GM23338 (cell line): Measurements from ENCODE around the gene PIGK. TPM values are rescaled to one million over a fixed set of nuclear protein-coding genes. Genes with fewer than 3 reads are reported as not detected.

ENCODE experiments used
- ATAC-seq: fragments of 200-7000 bp; cut with Tn5 transposase; 3 replicates; pipeline ENCODE4 v1.9.1; 2020
- DNase-seq: peaks from one replicate; pipeline ENCODE4 v3.0.0-alpha.2; 2015; ENCODE audit warnings: low spot score
- H2AFZ ChIP-seq: fragments of 200-600 bp; sonication (generic); 2 replicates; pipeline ENCODE4 v1.8.0; 2016; ENCODE audit warnings: antibody characterized with exemption, mild to moderate bottlenecking, moderate library complexity
- H3F3A ChIP-seq: fragments of 200-600 bp; sonication (generic); replicated peaks from 2 replicates; pipeline ENCODE4 v1.8.0; 2017; ENCODE audit warnings: antibody characterized with exemption, mixed run types, low read depth
- H3K27ac ChIP-seq: fragments of 200-600 bp; sonication (generic); 2 replicates; pipeline ENCODE4 v1.6.1; 2016; ENCODE audit warnings: low read depth
- H3K27me3 ChIP-seq: fragments of 200-600 bp; sonication (generic); 2 replicates; pipeline ENCODE4 v1.8.0; 2016; ENCODE audit warnings: mild to moderate bottlenecking, mixed run types, moderate library complexity; ENCODE audit not compliant: insufficient read depth
- H3K36me3 ChIP-seq: fragments of 200-600 bp; sonication (generic); 2 replicates; pipeline ENCODE4 v1.8.0; 2016; ENCODE audit warnings: mild to moderate bottlenecking; ENCODE audit not compliant: insufficient read depth
- H3K4me1 ChIP-seq: fragments of 200-600 bp; sonication (generic); 2 replicates; pipeline ENCODE4 v1.8.0; 2016; ENCODE audit warnings: mild to moderate bottlenecking, moderate library complexity; ENCODE audit not compliant: insufficient read depth
- H3K4me2 ChIP-seq: fragments of 200-600 bp; sonication (generic); 2 replicates; pipeline ENCODE4 v1.7.1; 2017; ENCODE audit warnings: mixed run types
- H3K4me3 ChIP-seq: fragments of 200-600 bp; sonication (generic); 2 replicates; pipeline ENCODE4 v1.6.1; 2016; ENCODE audit warnings: mixed run types
- H3K79me2 ChIP-seq: fragments of 200-600 bp; sonication (generic); replicated peaks from 2 replicates; pipeline ENCODE4 v1.8.0; 2017; ENCODE audit warnings: mild to moderate bottlenecking; ENCODE audit not compliant: insufficient read depth
- H3K9me2 ChIP-seq: fragments of 200-600 bp; sonication (generic); 2 replicates; pipeline ENCODE4 v1.8.0; 2017; ENCODE audit not compliant: insufficient read depth
- H4K20me1 ChIP-seq: fragments of 200-600 bp; sonication (generic); replicated peaks from 2 replicates; pipeline ENCODE4 v1.8.0; 2017; ENCODE audit warnings: mild to moderate bottlenecking; ENCODE audit not compliant: insufficient read depth
- H3K27ac Mint-ChIP-seq: 2 replicates; pipeline ENCODE4 v1.8.0; 2020; ENCODE audit warnings: inconsistent platforms, mild to moderate bottlenecking, moderate library complexity, mixed read lengths
- H3K27me3 Mint-ChIP-seq: 3 replicates; pipeline ENCODE4 v1.8.0; 2022; ENCODE audit warnings: low read depth, mild to moderate bottlenecking, moderate library complexity, mixed read lengths, inconsistent platforms; ENCODE audit not compliant: insufficient read depth, poor library complexity
- H3K36me3 Mint-ChIP-seq: 3 replicates; pipeline ENCODE4 v1.8.0; 2021; ENCODE audit warnings: low read depth, mild to moderate bottlenecking, inconsistent platforms, moderate library complexity, mixed read lengths
- H3K4me1 Mint-ChIP-seq: 3 replicates; pipeline ENCODE4 v1.8.0; 2020; ENCODE audit warnings: mild to moderate bottlenecking, inconsistent platforms, mixed read lengths
- H3K4me3 Mint-ChIP-seq: 3 replicates; pipeline ENCODE4 v1.8.0; 2021; ENCODE audit warnings: moderate library complexity, mild to moderate bottlenecking, inconsistent platforms, mixed read lengths
- H3K9me3 Mint-ChIP-seq: 3 replicates; pipeline ENCODE4 v1.8.0; 2020; ENCODE audit warnings: moderate library complexity, mild to moderate bottlenecking, inconsistent platforms, mixed read lengths
- EZH2phosphoT487 ChIP-seq: fragments of 200-600 bp; sonication (generic); IDR thresholded peaks from one replicate; pipeline ENCODE4 v1.8.1; 2018; ENCODE audit warnings: antibody characterized with exemption; ENCODE audit not compliant: unreplicated experiment
- JUNB ChIP-seq: IDR thresholded peaks from one replicate; pipeline ENCODE4 v1.6.1; 2016; ENCODE audit warnings: antibody characterized with exemption; ENCODE audit not compliant: unreplicated experiment
- POLR2AphosphoS5 ChIP-seq: IDR thresholded peaks from 2 replicates; pipeline ENCODE4 v1.6.1; 2016; ENCODE audit warnings: antibody characterized with exemption, low read depth
- polyA plus RNA-seq: library from polyadenylated mRNA; unstranded; fragments of >200 nt; fragmentation: Nextera tagmentation; extraction: Ambion mirVana; gene quantifications from 2 replicates; pipeline ENCODE4 v1.2.1, GENCODE V29; 2016
- total RNA-seq: library from RNA; depleted of rRNA; stranded (reverse); fragments of >200 nt; shearing (Covaris generic); gene quantifications from 2 replicates; pipeline ENCODE4 v1.2.3, GENCODE V29; 2014
- TF ChIP-seq, protein P1 (sequence below), 2 experiments: fragments of 200-600 bp in 1 of 2; sonication (generic) in 1 of 2; conservative IDR thresholded peaks; 2 replicates each; pipeline versions ENCODE4 v1.5.1 to v1.6.1; 2016 to 2017; ENCODE audit warnings: antibody characterized with exemption in 2 of 2, low read depth in 2 of 2, mild to moderate bottlenecking in 2 of 2, moderate library complexity in 1 of 2
- TF ChIP-seq, protein P2 (sequence below): IDR thresholded peaks from 2 replicates; pipeline ENCODE4 v1.6.1; 2016; ENCODE audit warnings: antibody characterized with exemption
- TF ChIP-seq, protein P3 (sequence below): IDR thresholded peaks from one replicate; pipeline ENCODE4 v1.6.1; 2018; ENCODE audit warnings: antibody characterized with exemption; ENCODE audit not compliant: unreplicated experiment

The PIGK gene
- total and polyA plus RNA-seq, 2 experiments from 2014 or later = 16.4 to 26.4 TPM

DNA sequence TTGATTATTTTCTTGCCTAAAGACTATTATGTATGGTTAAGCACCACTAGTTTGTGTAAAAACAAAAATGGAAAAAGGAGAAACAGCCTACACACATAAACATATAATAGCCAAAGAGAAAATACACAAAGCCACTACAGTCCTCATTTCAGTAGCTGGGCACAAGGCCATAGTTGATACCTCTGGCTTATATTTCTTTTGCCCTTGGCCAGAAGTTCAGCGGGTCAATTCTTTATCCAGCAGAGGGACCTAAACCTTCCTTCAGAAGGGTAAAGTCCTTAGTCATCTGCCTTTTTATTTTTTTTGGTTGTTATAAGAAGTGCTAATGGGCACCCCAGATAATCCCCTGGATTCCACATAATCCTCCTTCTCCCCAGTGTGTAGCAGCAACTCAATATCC lies 134.1 kb downstream of the PIGK start:
- Histone ChIP-seq H4K20me1 (no peaks in the 10 kb centered on the region), H3K9me2 (no peaks in the 10 kb centered on the region), H3F3A (no peaks in the 10 kb centered on the region), H2AFZ (no peak overlapping the region), H3K27ac (no peak overlapping the region), H3K4me3 (no peak overlapping the region), H3K4me2 (no peak overlapping the region), H3K79me2 (no peaks in the 10 kb centered on the region), H3K36me3 (no peaks in the 10 kb centered on the region), H3K4me1 (peaks cover 30% of the 10 kb centered on the region), H3K27me3 (no peaks in the 10 kb centered on the region)
- Mint-ChIP-seq H3K36me3 (peaks cover 10% of the 10 kb centered on the region; the same call in 2 of the 3 replicates), H3K27ac (no peak overlapping the region), H3K4me3 (no peak overlapping the region), H3K4me1 (peaks cover 33% of the 10 kb centered on the region), H3K9me3 (no peaks in the 10 kb centered on the region), H3K27me3 (peaks cover 4% of the 10 kb centered on the region)
- ATAC-seq = no peak
- TF ChIP-seq POLR2AphosphoS5 = no peak
- DNase-seq = no peak

DNA sequence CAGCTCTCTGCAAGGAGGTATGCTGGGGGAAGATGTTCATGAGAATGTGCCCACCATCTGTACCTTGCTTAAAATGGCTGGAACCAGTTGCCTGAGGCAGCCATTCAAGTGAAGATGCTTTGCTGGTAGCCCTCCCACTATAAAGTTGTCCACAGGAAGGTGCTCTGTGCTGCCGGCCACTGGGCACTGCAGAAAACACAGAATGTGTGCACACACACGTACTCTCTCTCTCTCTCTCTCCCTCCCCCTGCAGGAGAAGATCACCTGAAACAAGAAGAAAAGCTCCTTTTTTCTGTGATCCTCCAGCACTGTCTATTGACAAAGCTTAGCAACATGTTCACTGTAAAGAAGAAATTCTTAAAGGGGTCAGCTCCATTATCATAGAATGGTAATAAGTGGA lies 134.8 kb downstream of the PIGK start:
- H3K4me1 ChIP-seq = peaks cover 35% of the 10 kb centered on the region
- peaks cover 33% of the 10 kb centered on the region for H3K4me1 Mint-ChIP-seq
- no peak overlapping the region for H3K27ac ChIP-seq
- no peaks in the 10 kb centered on the region for H3F3A ChIP-seq
- H3K4me2 ChIP-seq = no peak overlapping the region
- H3K9me3 Mint-ChIP-seq = no peaks in the 10 kb centered on the region
- H2AFZ ChIP-seq = no peak overlapping the region
- no peak overlapping the region for H3K4me3 ChIP-seq
- H3K27me3 Mint-ChIP-seq = peaks cover 4% of the 10 kb centered on the region
- no peaks in the 10 kb centered on the region for H3K27me3 ChIP-seq
- no peak overlapping the region for H3K4me3 Mint-ChIP-seq
- no peak overlapping the region for H3K27ac Mint-ChIP-seq
- no peaks in the 10 kb centered on the region for H4K20me1 ChIP-seq
- TF ChIP-seq, protein P1, sequence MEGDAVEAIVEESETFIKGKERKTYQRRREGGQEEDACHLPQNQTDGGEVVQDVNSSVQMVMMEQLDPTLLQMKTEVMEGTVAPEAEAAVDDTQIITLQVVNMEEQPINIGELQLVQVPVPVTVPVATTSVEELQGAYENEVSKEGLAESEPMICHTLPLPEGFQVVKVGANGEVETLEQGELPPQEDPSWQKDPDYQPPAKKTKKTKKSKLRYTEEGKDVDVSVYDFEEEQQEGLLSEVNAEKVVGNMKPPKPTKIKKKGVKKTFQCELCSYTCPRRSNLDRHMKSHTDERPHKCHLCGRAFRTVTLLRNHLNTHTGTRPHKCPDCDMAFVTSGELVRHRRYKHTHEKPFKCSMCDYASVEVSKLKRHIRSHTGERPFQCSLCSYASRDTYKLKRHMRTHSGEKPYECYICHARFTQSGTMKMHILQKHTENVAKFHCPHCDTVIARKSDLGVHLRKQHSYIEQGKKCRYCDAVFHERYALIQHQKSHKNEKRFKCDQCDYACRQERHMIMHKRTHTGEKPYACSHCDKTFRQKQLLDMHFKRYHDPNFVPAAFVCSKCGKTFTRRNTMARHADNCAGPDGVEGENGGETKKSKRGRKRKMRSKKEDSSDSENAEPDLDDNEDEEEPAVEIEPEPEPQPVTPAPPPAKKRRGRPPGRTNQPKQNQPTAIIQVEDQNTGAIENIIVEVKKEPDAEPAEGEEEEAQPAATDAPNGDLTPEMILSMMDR (conservative IDR thresholded peaks at IDR 0.05; ENCODE audit: low read depth in 2 of 2) = peak in 1 of 2 experiments; percentile 32; a peak in 2 of 4 replicates
- TF ChIP-seq, protein P2, sequence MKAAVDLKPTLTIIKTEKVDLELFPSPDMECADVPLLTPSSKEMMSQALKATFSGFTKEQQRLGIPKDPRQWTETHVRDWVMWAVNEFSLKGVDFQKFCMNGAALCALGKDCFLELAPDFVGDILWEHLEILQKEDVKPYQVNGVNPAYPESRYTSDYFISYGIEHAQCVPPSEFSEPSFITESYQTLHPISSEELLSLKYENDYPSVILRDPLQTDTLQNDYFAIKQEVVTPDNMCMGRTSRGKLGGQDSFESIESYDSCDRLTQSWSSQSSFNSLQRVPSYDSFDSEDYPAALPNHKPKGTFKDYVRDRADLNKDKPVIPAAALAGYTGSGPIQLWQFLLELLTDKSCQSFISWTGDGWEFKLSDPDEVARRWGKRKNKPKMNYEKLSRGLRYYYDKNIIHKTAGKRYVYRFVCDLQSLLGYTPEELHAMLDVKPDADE = no peak
- peak; percentile 24 for DNase-seq
- peaks cover 10% of the 10 kb centered on the region; the same call in 2 of the 3 replicates for H3K36me3 Mint-ChIP-seq
- ATAC-seq = no peak
- H3K36me3 ChIP-seq = no peaks in the 10 kb centered on the region
- H3K9me2 ChIP-seq = no peaks in the 10 kb centered on the region
- H3K79me2 ChIP-seq = no peaks in the 10 kb centered on the region

DNA sequence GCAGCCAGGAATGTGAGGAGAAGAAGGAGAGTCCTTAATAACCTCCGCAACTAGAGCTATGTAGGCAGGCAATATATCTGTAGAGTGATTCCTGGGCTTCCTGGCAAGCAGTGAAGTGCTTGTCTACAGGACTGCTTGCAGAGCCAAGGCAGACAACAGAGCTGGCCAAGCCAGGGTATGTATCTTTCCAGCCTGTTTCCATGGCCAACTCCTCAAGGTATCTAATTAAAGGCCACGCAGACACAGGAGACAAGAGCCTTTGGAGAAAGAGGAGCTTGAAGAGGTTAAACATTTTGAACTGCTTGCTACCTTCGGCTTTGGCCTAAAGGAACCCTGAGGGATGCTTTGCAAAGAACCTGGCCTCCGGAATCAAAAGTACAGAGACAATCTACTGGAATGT lies 137.4 kb downstream of the PIGK start:
- DNase-seq = peak; percentile 57
- peak overlapping the region; percentile 63; the same call in 1 of the 2 replicates for H3K27ac Mint-ChIP-seq
- no peaks in the 10 kb centered on the region for H4K20me1 ChIP-seq
- no peaks in the 10 kb centered on the region for H3K9me2 ChIP-seq
- H3K36me3 ChIP-seq = no peaks in the 10 kb centered on the region
- no peaks in the 10 kb centered on the region for H3K9me3 Mint-ChIP-seq
- H3K4me3 ChIP-seq = peak overlapping the region; percentile 10; the same call in 1 of the 2 replicates
- peaks cover 10% of the 10 kb centered on the region; the same call in 2 of the 3 replicates for H3K36me3 Mint-ChIP-seq
- no peak overlapping the region for H2AFZ ChIP-seq
- no peaks in the 10 kb centered on the region for H3K79me2 ChIP-seq
- ATAC-seq = peak; percentile 77
- H3K4me1 ChIP-seq = peaks cover 35% of the 10 kb centered on the region
- no peak overlapping the region for H3K4me3 Mint-ChIP-seq
- H3K4me1 Mint-ChIP-seq = peaks cover 33% of the 10 kb centered on the region
- H3F3A ChIP-seq = no peaks in the 10 kb centered on the region
- H3K4me2 ChIP-seq = peak overlapping the region; percentile 44
- peaks cover 4% of the 10 kb centered on the region for H3K27me3 Mint-ChIP-seq
- H3K27ac ChIP-seq = peak overlapping the region; percentile 30
- H3K27me3 ChIP-seq = no peaks in the 10 kb centered on the region
- TF ChIP-seq, protein P1 (conservative IDR thresholded peaks at IDR 0.05; ENCODE audit: low read depth in 2 of 2) = no peak
- TF ChIP-seq, protein P3, sequence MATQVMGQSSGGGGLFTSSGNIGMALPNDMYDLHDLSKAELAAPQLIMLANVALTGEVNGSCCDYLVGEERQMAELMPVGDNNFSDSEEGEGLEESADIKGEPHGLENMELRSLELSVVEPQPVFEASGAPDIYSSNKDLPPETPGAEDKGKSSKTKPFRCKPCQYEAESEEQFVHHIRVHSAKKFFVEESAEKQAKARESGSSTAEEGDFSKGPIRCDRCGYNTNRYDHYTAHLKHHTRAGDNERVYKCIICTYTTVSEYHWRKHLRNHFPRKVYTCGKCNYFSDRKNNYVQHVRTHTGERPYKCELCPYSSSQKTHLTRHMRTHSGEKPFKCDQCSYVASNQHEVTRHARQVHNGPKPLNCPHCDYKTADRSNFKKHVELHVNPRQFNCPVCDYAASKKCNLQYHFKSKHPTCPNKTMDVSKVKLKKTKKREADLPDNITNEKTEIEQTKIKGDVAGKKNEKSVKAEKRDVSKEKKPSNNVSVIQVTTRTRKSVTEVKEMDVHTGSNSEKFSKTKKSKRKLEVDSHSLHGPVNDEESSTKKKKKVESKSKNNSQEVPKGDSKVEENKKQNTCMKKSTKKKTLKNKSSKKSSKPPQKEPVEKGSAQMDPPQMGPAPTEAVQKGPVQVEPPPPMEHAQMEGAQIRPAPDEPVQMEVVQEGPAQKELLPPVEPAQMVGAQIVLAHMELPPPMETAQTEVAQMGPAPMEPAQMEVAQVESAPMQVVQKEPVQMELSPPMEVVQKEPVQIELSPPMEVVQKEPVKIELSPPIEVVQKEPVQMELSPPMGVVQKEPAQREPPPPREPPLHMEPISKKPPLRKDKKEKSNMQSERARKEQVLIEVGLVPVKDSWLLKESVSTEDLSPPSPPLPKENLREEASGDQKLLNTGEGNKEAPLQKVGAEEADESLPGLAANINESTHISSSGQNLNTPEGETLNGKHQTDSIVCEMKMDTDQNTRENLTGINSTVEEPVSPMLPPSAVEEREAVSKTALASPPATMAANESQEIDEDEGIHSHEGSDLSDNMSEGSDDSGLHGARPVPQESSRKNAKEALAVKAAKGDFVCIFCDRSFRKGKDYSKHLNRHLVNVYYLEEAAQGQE = no peak
- no peak for TF ChIP-seq POLR2AphosphoS5
- no peak for TF ChIP-seq JUNB
- no peak for TF ChIP-seq EZH2phosphoT487
